Posterior cingulate gyrus (tissue), 11 donors: ENCODE data around the gene ACADVL.

Experiments used
- DNase-seq, 10 donors: peaks; one replicate each; pipeline versions ENCODE4 v3.0.0 to v3.0.0-alpha.2; 2020 to 2021; ENCODE audit warnings: mixed read lengths in 3 of 10
- intact Hi-C: fragments of 100-400 bp; cut with DNase I; formaldehyde crosslinking; loops from one replicate; pipeline ENCODE4 v1.15.1; 2023

ACADVL gene

DNA sequence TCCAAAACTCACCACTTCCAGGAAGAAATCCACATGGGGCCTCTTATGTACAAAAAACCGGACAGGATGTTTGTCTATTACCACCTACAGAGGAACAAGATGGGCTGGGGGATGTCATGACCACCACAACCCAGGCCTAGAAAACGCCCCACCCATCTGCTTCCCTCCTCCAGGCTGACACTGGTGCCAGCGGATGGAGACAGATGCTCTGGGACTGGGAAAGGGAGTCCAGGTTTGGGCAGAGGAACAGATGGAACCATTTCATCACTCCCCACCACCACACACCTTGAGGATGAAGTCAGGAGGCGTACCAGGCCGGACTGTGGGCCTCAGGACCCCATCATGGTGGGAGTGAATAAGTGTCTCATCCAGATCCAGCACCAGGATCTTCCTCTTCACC lies 27.0 kb downstream of the ACADVL start:
- DNase-seq: peak in 2 of 10 donors; percentile 41 to 63
- intact Hi-C loops: no loop called here

DNA sequence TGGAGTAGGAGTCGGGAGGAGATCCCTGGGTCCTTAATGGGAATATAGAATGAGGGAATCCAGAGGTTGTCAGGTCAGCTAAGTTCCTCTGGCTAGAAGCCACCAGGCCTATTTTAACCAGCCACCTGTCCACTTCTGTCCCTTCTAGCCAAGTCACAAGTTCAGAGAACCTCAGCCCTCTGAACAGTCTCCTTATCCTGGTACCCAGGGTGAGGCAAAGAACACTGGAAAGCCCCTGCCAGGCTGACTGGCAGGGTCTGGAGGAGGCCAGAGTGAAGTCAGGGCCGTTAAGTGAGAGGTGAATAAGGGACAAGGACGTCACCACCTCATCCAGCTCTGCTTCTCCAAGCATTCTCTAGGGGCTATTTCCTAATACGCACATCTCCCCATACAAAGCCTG lies 29.1 kb downstream of the ACADVL start:
- peak in 3 of 10 donors; percentile 2 to 9 (median 8) for DNase-seq
- intact Hi-C loops: no loop called here

DNA sequence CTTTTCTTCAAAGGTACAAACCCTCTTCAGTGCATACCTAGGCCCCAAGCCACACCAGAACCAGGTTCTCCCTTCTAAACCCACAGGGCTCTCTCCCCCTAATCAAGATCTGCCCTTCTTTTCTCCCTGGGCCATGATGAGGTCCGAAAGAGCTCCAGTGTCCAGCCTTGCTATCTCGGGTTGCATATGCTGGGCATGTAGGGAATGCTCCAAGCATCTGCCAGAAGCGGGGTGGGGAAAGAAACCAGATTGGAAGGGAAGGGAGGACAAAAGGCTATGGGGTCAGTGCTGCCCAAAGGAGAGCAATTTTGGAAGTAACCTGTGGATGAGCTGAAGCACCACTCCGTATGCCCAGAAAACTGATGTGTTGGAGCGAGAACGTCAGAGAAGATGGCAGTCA lies 29.5 kb downstream of the ACADVL start:
- intact Hi-C loops: no loop called here

DNA sequence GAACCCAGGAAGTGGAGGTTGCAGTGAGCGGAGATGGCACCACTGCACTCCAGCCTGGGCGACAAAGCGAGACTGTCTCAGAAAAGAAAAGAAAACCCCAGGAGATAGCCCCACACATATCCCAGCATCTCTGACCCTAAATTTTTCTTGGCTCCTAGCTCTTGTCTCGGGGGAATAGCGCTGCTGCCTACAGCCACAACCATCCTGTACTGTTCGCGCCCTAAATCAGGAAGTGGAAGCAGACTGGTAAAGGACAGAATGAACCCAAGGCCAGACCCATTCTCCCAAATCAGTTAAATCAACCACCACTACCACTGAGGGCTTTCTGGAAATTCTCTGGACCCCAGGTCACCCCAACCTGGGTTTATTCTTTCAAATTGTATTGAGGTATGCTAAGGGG lies 30.1 kb downstream of the ACADVL start:
- intact Hi-C loops: no loop called here
- DNase-seq: peak in 3 of 10 donors; percentile 8 to 22 (median 18)

More for the DNA sequence above, 29.5 kb downstream of the ACADVL start:
- DNase-seq: peak in 2 of 10 donors; percentile 0 to 4

DNA sequence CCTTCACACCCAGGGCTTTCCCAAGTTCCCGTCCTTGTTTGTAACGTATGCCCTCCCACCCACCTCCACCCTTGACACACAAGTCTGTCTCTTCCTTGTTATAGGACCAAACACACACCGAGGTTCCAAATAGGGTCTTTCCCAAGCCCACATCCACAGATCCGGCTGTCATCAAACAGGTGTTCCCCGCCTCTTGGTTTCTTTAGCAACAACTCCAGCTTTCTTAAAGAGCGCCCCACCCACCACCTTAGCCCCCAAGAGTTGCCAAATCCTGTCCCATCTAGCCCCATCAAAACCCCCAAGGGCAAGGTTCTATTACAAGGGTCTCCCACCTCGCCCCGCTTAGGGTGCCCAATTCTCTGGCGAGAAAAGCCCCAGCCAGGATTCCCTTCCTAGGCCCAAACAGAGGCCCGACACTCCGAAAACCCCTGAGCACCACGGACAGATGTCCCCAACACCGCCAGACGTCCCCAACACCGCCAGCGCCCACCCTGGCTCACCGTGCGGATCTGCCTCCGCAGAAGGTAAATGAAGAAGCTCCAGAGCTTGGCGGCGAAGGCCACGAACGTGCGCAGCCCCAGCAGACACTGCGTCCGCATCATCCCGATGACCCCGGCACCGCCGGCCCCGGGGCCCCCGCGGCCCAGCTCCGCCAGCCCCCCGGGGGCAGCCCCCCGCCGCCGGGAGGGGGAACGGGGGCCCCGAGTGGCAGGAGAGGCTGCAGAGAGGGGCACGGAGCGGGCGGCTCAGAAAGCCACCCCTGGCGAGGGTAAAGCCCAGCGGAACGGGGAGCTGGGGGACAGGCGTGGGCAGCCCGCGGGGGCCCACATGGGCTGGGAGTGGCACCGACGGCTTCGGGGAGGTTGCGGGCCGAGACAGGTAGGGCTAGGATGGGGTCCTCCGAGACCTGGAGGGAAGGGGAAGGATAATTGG lies 31.2 kb downstream of the ACADVL start:
- DNase-seq: peak in 2 of 10 donors; percentile 61 to 77
- intact Hi-C loops: loop anchor here (1.0 kb wide), 1 partner anchor 8 kb away; no protein-coding TSS in a partner anchor

DNA sequence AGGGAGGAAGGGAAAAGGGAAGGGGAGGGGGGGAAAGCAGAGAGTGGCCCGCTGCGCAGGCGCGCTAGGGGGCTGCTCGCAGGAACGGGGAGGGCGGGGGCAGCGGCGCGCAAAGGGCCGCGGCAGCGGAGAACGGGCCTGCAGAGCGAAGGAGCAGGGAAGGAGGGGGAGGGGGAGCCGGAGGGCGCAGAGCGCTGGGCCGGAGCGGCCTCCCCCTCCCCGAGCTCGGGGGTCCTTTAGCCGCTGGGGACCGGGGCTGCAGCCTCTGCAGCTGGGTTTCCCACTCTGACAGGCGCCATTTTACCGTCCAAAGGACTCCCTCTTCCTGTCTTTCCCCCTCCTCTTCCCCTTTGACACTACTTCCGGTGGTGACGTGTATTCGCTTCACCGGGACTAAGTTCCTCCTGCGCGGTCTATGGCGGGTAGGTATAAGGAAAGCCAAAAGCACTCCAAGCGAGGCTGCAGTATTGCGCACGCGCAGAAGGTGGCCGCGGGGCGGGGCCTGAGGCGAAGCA lies 32.0 kb downstream of the ACADVL start, which contains the start of gene CTDNEP1:
Gene CTDNEP1, minus strand, starts transcription at position 74 of the 515 bp plus-strand sequence. CDS start 438 bp downstream, outside the sequence.
- intact Hi-C loops: loop anchor here (1.0 to 2.0 kb wide), 2 partner anchors 8 to 55 kb away; partner anchors contain the start of gene EIF5A
- peak; percentile 98 to 100 (median 99) for DNase-seq

DNA sequence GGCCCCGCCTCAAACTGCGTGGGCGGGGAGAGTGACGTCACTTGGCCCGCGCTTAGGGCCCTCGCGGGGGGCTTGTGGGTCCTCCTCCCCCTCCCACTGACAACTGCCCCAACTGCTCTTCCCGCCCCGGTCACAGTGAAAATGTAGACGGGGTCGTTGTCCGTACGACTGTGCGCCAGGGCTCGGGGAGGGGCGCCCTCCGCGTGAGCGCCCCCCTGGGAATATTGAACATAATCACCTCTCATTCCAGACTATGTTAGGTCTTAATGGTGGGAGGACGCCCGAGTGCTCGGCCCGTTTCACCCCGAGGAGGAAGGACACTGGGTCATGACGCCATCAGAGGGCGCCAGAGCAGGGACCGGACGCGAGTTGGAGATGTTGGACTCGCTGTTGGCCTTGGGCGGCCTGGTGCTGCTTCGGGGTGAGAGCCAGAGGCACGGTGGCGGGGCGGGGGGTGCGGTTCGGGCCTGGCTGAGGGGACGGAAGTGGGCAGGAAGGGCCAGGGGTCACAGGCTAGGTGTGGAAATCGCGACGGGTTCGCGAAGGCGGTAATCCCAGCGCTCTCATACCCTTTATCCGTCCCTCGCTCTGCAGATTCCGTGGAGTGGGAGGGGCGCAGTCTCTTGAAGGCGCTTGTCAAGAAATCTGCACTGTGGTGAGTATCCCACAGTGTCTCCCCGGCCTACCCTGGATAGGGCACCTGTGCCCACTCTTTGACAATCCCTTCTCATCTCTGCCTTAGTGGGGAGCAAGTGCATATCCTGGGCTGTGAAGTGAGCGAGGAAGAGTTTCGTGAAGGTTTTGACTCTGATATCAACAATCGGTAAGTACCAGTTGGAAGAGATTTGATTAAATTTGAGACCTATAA lies 32.7 kb downstream of the ACADVL start, which contains the start of gene ELP5:
Gene ELP5, plus strand, starts transcription at position 40 of the 868 bp plus-strand sequence. Its CDS starts 336 bp downstream, at position 376.
- DNase-seq: peak; percentile 84 to 98 (median 90)
- intact Hi-C loops: loop anchor here (2.0 kb wide), 1 partner anchor 54 kb away; the partner anchor contains the start of gene EIF5A

DNA sequence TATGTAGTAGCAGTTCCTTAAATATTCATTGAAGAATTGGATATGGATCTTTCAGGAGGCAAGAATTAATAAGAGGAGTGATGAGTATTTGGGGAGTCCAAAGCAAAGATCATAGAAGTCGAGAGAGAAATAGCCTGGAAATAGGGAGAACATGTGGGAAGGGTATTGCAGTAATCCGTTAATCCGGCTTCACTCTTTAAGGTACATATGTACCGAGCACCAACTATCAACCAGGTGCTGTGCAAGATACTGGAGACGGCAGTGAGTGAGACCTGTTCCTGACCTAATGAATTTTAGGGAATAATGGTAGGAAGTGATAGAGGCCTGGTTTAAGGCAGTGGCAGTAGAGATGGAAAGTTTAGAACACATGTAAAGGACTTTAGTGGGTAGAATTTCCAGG lies 33.3 kb downstream of the ACADVL start:
- DNase-seq: no peak
- intact Hi-C loops: loop anchor here (2.0 kb wide), 1 partner anchor 54 kb away; the partner anchor contains the start of gene EIF5A

DNA sequence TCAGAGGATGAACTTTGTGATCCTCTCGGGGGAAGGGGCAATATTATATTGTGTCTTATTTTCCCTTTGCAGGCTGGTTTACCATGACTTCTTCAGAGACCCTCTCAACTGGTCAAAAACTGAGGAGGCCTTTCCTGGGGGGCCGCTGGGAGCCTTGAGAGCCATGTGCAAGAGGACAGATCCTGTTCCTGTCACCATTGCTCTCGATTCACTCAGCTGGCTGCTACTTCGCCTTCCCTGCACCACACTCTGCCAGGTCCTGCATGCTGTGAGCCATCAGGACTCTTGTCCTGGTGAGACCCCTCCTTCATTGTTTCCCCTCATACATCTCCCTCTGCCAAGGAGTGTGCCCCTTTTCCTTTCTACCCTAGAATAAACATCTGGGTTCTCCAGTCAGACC lies 34.8 kb downstream of the ACADVL start:
- intact Hi-C loops: no loop called here
- peak in 3 of 10 donors; percentile 19 to 50 (median 38) for DNase-seq

DNA sequence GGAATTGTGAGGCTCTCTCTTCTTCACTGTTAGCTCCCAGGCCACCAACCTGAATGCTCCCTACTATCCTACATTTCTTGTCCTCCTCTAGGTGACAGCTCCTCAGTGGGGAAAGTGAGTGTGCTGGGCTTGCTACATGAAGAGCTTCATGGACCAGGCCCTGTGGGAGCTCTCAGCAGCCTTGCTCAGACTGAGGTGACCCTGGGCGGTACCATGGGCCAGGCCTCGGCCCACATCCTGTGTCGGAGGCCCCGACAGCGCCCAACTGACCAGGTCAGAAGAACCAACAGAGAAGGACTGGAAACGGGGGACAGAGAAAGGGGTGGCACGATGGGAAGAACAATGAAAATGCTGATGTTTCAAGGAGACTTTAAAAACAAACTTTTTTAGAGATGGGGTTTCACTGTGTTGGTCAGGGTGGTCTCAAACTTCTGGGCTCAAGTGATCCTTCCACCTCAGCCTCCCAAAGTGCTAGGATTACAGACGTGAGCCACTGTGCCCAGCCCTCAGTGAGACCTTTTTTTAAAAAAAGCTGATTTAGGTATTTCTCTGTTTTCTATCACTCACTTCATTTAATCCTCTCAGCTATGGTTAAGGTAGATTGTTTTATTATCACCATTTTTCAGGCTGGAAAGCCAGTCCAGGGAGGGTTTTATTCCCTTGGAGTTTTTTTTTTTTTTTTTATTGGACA lies 37.2 kb downstream of the ACADVL start:
- DNase-seq: peak in 1 of 10 donors; percentile 52
- intact Hi-C loops: no loop called here

DNA sequence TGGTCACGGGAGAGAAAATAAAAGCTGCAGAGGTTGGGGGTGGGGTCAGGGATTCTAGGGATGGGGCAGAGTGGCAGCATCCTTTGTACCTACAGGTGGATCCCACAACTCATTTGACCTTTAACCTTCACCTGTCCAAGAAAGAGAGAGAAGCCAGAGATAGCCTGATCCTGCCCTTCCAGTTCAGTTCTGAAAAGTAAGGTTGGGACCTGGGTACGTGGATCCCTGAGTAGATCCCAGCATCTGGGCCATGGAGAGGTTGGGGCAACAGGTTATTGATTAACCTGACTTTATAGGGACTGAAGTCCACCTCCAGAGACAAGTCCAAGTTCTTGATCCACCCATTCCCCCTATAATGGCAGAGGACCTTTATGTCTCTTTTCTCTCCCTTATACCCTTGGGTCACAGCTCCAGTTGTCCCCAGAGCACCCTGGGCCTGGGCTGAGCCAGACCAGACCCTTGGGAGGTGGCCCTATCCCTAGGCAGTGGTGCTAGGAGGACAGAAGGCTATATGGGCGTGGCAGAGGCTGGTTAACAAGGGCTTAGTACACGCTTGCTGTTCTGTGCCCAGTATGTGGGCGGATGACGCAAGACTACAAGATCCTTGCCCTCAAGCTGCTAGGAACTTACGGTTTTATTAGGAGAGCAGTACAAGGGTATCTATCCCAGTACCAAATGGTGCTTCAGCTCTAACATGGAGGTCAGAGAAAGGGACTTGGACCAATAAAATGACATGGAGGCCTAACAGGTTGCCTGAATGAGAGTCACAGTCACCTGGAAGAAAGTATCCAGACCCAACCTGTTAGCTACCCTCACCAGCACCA lies 39.2 kb downstream of the ACADVL start:
- intact Hi-C loops: no loop called here
- peak in 2 of 10 donors; percentile 20 to 37 for DNase-seq

DNA sequence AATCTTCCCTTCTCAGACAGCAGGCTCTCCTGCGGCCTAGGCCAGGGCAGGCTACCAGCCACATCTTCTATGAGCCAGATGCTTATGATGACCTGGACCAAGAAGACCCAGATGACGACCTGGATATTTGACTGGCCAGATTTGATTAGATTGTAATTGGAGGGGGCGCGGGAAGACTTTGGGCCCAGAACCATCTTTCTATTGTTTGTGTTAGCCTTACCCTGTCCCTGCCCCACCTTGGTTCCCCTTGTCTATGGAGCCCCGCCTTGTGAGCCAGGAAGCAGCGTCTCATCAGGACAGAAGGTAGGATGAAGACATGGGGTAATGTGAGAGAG lies 39.8 kb downstream of the ACADVL start:
- peak in 1 of 10 donors; percentile 46 for DNase-seq
- intact Hi-C loops: no loop called here

DNA sequence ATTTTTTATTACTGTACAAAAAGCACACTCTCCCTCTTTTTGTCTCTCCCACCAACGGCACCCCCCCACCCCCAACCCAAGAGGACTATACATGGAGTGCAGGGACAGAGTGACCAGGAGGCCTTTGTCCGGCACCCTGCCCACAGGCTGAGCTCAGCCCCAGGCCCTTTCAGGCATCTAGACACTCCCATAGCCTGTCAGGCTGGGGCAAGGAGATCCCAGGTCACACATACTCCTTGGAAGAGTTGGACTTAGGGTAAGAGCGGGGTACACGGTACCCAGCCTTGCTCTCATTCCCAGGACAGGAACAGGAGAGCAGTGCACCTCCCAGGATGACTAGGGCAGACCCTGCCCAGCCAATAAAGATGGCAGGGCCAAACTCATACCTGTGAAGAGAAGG lies 40.4 kb downstream of the ACADVL start:
- peak in 2 of 10 donors; percentile 30 to 40 for DNase-seq
- intact Hi-C loops: no loop called here

DNA sequence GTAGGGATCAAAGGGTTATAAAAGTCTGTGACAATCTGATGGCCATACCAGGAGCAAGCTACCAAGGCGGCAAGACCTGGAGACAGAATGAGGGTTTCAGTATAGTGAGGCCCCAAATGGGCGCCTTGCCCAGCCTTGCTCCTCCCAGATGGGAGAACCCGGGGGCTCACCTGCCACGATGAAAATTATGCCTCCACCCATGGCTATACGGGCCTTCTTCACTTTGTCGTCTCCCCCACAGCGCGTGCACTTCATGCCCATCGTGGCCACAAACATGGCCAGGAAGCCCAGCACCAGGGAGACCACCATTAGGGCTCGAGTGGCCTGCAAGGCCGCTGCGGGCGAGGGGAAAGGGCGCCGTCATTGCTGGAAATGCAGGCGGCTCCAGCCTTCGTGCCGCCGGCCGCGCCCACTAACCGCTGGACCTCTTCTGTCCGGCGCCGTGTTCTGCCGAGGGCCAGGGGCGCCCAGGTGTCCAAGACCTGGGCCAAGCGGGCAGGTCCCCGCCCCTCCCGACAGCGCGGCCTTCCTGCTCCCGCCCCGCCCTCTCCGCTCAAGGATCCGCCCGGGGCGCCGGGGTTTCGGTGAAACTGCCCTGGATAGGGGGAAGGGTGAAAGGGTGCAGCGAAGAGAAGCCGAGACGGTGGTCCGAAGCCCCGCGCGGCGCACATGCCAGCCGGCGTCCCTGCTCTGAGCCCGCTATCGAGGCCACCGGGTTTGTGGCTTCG lies 41.1 kb downstream of the ACADVL start:
- intact Hi-C loops: no loop called here
- DNase-seq: peak in 2 of 10 donors; percentile 61 to 62

DNA sequence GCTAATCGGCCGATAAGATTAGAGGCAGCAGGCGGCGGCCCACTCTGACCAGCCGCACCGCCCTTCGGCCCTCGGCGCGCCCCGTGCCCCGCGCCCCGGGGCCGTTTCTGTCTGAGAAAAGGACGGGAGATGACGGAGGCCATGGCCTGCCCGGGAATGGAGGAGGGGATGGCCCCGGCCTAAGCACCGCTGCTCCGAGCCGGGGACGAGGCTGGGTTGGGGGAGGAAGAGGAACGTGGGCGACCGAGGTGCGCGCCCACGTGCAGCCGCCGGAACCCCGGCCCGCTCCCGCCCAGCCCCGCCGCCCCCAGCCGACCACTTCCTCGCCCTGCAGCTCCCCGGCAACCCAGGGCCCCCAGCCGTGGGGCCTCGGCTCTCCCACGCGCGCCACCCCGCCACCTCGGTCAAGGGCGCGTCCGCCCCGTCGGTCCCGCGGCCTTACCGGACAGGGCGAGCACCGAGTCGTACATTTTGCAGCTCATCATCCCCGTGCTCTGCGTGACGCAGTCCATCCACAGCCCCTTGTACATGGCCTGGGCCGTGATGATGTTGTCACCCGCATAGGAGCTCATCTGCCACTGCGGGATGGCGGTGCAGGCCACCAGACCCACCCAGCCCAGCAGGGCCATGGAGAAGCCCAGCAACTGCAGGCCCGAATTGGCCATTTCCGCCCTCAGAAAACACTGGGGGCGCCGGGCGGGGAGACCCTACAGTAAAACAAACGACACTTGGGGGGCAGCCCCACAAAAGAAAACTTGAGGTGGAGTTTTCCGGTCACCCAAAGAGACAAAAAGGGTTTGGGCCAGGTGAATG lies 41.8 kb downstream of the ACADVL start:
- intact Hi-C loops: no loop called here
- peak in 2 of 10 donors; percentile 63 to 82 for DNase-seq

DNA sequence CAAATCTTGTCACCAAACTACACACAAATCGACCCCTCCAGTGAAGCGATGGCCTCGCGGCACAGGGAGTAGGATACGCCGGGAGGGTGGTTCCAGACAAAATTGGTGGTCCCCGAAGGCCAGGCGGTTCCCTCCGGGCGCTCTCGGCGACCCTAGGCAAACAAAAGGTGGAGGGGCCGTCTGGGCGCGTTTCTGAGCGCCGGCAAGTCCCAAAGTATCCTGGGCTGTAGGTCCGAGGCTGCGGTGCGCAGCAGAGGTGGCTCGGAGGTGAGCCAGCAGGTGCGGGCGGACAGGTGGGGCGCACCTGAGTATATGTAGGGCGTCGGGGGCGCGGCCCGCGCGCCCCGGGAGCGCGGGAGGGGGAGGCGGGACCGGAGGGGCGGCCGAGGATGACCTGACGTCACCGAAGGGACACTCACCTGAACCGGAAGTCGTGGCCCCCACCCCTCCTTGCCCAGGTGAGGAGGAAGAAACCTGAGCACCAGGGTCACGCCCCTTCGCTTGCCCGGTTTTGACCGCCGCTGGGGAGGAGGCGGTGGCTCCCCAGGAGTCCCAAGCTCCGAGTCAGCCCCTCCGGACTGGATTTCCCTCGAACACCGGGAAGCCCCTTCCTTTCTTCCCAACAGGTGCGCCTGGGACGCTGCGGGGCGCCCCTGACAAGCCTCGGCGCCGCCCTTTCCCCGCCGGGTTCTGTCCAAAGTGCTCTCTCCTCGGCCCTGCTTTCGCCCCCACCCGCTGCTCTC lies 42.6 kb downstream of the ACADVL start, which contains the start of gene CLDN7:
Gene CLDN7, minus strand, starts transcription at position 287 of the 743 bp plus-strand sequence. CDS start 435 bp downstream, outside the sequence.
- intact Hi-C loops: no loop called here
- peak in 2 of 10 donors; percentile 66 to 73 for DNase-seq
